B cell (primary cell): ENCODE data around the gene IL1RAP. TPM values are rescaled to one million over a fixed set of nuclear protein-coding genes. Genes with fewer than 3 reads are reported as not detected.

ENCODE experiments used
- ATAC-seq: fragments of 200-7000 bp; cut with Tn5 transposase; one replicate; pipeline ENCODE4 v1.10.0; 2021; ENCODE audit warnings: low read depth, mild to moderate bottlenecking, moderate number of reproducible peaks, moderate library complexity
- CTCF ChIA-PET: fragments of 350-600 bp; sonication (Branson Sonifier 250); formaldehyde crosslinking; loops from one replicate; lab custom pipeline; 2021; ENCODE audit warnings: antibody characterized with exemption, inconsistent platforms; lab: Charles Lee
- POLR2A ChIA-PET: fragments of 350-600 bp; sonication (Branson Sonifier 250); formaldehyde crosslinking; loops from one replicate; lab custom pipeline; 2021; ENCODE audit warnings: antibody characterized with exemption; lab: Charles Lee
- DNase-seq: peaks from one replicate; pipeline ENCODE4 v3.0.0; 2013
- H2AFZ ChIP-seq: 2 replicates; pipeline ENCODE4 v1.6.1; 2012; ENCODE audit warnings: mild to moderate bottlenecking, low read depth, low read length; ENCODE audit not compliant: insufficient read depth, poor library complexity, severe bottlenecking
- H3K27ac ChIP-seq, 2 donors: 1 replicate in 1 of 2; 2 replicates in 1 of 2; pipeline ENCODE4 v1.5.1; 2012 to 2013; ENCODE audit warnings: low read length in 2 of 2, mild to moderate bottlenecking in 2 of 2, moderate library complexity in 1 of 2
- H3K27me3 ChIP-seq, 4 experiments: fragments of 200-600 bp in 1 of 4; sonication (generic) in 1 of 4; replicated peaks in 1 of 4; 1 replicate in 2 of 4; 2 replicates in 2 of 4; pipeline versions ENCODE4 v1.6.1 to v1.7.0; 2013 to 2016; ENCODE audit warnings: low read length in 3 of 4, mild to moderate bottlenecking in 2 of 4, mixed read lengths in 1 of 4, moderate library complexity in 1 of 4; ENCODE audit not compliant: insufficient read depth in 4 of 4, control insufficient read depth in 3 of 4; ENCODE audit errors: control extremely low read depth in 1 of 4
- H3K36me3 ChIP-seq, 2 experiments: replicated peaks in 1 of 2; 1 replicate in 1 of 2; 2 replicates in 1 of 2; pipeline versions ENCODE4 v1.6.1 to v1.7.1; 2013; ENCODE audit warnings: low read length in 1 of 2; ENCODE audit not compliant: insufficient read depth in 2 of 2, control insufficient read depth in 1 of 2; ENCODE audit errors: control extremely low read depth in 1 of 2, extremely low read depth in 1 of 2
- H3K4me1 ChIP-seq, 2 donors: fragments of 200-600 bp in 1 of 2; sonication (generic) in 1 of 2; 1 replicate in 1 of 2; 2 replicates in 1 of 2; pipeline versions ENCODE4 v1.5.1 to v1.6.1; 2013 to 2017; ENCODE audit warnings: low read length in 2 of 2; ENCODE audit not compliant: control insufficient read depth in 2 of 2, insufficient read depth in 2 of 2
- H3K4me2 ChIP-seq: replicated peaks from 2 replicates; pipeline ENCODE3; 2012; ENCODE audit warnings: mild to moderate bottlenecking, low read depth, low read length; ENCODE audit not compliant: poor library complexity, severe bottlenecking
- H3K4me3 ChIP-seq, 5 experiments: fragments of 200-600 bp in 1 of 5; sonication (generic) in 1 of 5; 1 replicate in 3 of 5; 2 replicates in 2 of 5; pipeline versions ENCODE4 v1.5.1 to v1.7.0; 2011 to 2016; ENCODE audit warnings: low read length in 4 of 5, mild to moderate bottlenecking in 4 of 5, low read depth in 2 of 5, control low read depth in 1 of 5, moderate library complexity in 1 of 5; ENCODE audit not compliant: insufficient read depth in 1 of 5; ENCODE audit errors: control extremely low read depth in 1 of 5, extremely low read depth in 1 of 5
- H3K79me2 ChIP-seq: fragments of 200-600 bp; sonication (generic); one replicate; pipeline ENCODE4 v1.6.0; 2016; ENCODE audit warnings: low read length; ENCODE audit not compliant: control insufficient read depth, insufficient read depth
- H3K9ac ChIP-seq: fragments of 200-600 bp; sonication (generic); 2 replicates; pipeline ENCODE4 v1.6.1; 2017; ENCODE audit warnings: mild to moderate bottlenecking, low read length, moderate library complexity
- H3K9me3 ChIP-seq, 3 donors: one replicate each; pipeline versions ENCODE4 v1.6.1 to v1.7.1; 2013; ENCODE audit warnings: low read length in 2 of 3; ENCODE audit not compliant: control insufficient read depth in 2 of 3, insufficient read depth in 1 of 3; ENCODE audit errors: control extremely low read depth in 1 of 3
- H4K20me1 ChIP-seq: 2 replicates; pipeline ENCODE4 v1.6.0; 2012; ENCODE audit warnings: mild to moderate bottlenecking, low read length; ENCODE audit not compliant: insufficient read depth, control insufficient read depth, poor library complexity, severe bottlenecking
- H3K27ac Mint-ChIP-seq: one replicate; pipeline ENCODE4 v1.8.0; 2021; ENCODE audit warnings: mixed read lengths
- H3K27me3 Mint-ChIP-seq: one replicate; pipeline ENCODE4 v1.8.0; 2021; ENCODE audit warnings: mixed read lengths
- H3K4me1 Mint-ChIP-seq: one replicate; pipeline ENCODE4 v1.8.0; 2021; ENCODE audit warnings: mixed read lengths
- H3K4me3 Mint-ChIP-seq: one replicate; pipeline ENCODE4 v1.8.0; 2021; ENCODE audit warnings: mixed read lengths
- H3K9me3 Mint-ChIP-seq: one replicate; pipeline ENCODE4 v1.8.0; 2022; ENCODE audit warnings: mixed read lengths; ENCODE audit not compliant: insufficient read depth
- CTCF ChIP-seq: fragments of 200-600 bp; IDR thresholded peaks from one replicate; pipeline ENCODE4 v1.8.0; 2022; ENCODE audit warnings: antibody characterized with exemption, mild to moderate bottlenecking
- EZH2 ChIP-seq: IDR thresholded peaks from 2 replicates; pipeline ENCODE4 v1.6.1; 2012; ENCODE audit warnings: borderline replicate concordance, low read depth, mild to moderate bottlenecking, moderate library complexity, low read length; ENCODE audit not compliant: insufficient read depth, poor library complexity, severe bottlenecking
- WGBS: methylation state at CpG from one replicate; pipeline ENCODE4 v1.1.5; 2013; ENCODE audit warnings: missing lambda C conversion rate; ENCODE audit not compliant: insufficient coverage; 5-methylcytosine and 5-hydroxymethylcytosine counted together
- intact Hi-C: fragments of 100-400 bp; cut with micrococcal nuclease; formaldehyde crosslinking; loops from one replicate; pipeline ENCODE4 v1.10.0; 2022
- polyA plus RNA-seq: library from polyadenylated mRNA; depleted of rRNA; stranded (reverse); fragments of >200 nt; gene quantifications from 2 replicates; pipeline ENCODE4 v1.2.3, GENCODE V29; 2012
- total RNA-seq, 2 donors: library from RNA; stranded (reverse); fragments of 120-200 nt in 1 of 2; gene quantifications; 1 replicate in 1 of 2; 2 replicates in 1 of 2; pipeline versions ENCODE4 v1.2.3 to v1.2.4, GENCODE V29; 2013 to 2022

IL1RAP gene
- total and polyA plus RNA-seq, 2 donors (not counting 1 experiment from before 2014, with no cell fraction given) = 2.3 to 11.5 TPM

- 0% methylated on average over 3 of the region's 6 CpGs for WGBS
- no peaks in the 10 kb centered on the region for H3K9me3 ChIP-seq
- peaks cover 0 to 12% (median 0%) of the 10 kb centered on the region in 4 experiments for H3K27me3 ChIP-seq
- DNase-seq (no peak), ATAC-seq (no peak)
- no peak overlapping the region for H3K27ac ChIP-seq
- no peak overlapping the region for H3K9ac ChIP-seq
- no peak overlapping the region for H2AFZ ChIP-seq
- H3K4me3 ChIP-seq = no peak overlapping the region
- Mint-ChIP-seq H3K4me3 (no peak overlapping the region), H3K27me3 (peaks cover 36% of the 10 kb centered on the region), H3K9me3 (no peaks in the 10 kb centered on the region), H3K27ac (no peak overlapping the region), H3K4me1 (no peaks in the 10 kb centered on the region)
- H3K4me2 ChIP-seq = no peak overlapping the region
- H3K36me3 ChIP-seq = no peaks in the 10 kb centered on the region
- ChIA-PET CTCF (no interaction called here), POLR2A (no interaction called here)
- TF ChIP-seq CTCF (no peak), EZH2 (no peak)
- intact Hi-C loops = no loop called here
- no peaks in the 10 kb centered on the region for H3K79me2 ChIP-seq
- no peaks in the 10 kb centered on the region for H3K4me1 ChIP-seq
- no peaks in the 10 kb centered on the region for H4K20me1 ChIP-seq
Observed at GRCh38 chr3:190485830-190486532, 27.9 kb upstream of the IL1RAP start.

GRCh38 chr3:190486533-190486864 is 27.4 kb upstream of the IL1RAP start:
- H3K79me2 ChIP-seq = no peaks in the 10 kb centered on the region
- H3K9ac ChIP-seq = no peak overlapping the region
- no peak for DNase-seq
- peaks cover 0 to 12% (median 1%) of the 10 kb centered on the region in 4 experiments for H3K27me3 ChIP-seq
- no peak overlapping the region for H3K27ac ChIP-seq
- ChIA-PET POLR2A (no interaction called here), CTCF (no interaction called here)
- no peaks in the 10 kb centered on the region for H3K9me3 ChIP-seq
- no peak overlapping the region for H3K4me2 ChIP-seq
- H3K36me3 ChIP-seq = no peaks in the 10 kb centered on the region
- ATAC-seq = no peak
- intact Hi-C loops = no loop called here
- H4K20me1 ChIP-seq = no peaks in the 10 kb centered on the region
- Mint-ChIP-seq H3K9me3 (no peaks in the 10 kb centered on the region), H3K4me1 (no peaks in the 10 kb centered on the region), H3K27me3 (peaks cover 39% of the 10 kb centered on the region), H3K4me3 (no peak overlapping the region), H3K27ac (no peak overlapping the region)
- no peak overlapping the region for H2AFZ ChIP-seq
- TF ChIP-seq CTCF (no peak), EZH2 (no peak)
- no CpG with 5 or more reads among the region's 1 CpG for WGBS
- no peak overlapping the region for H3K4me3 ChIP-seq
- no peaks in the 10 kb centered on the region for H3K4me1 ChIP-seq
